CD4-positive, alpha-beta memory T cell (primary cell): ENCODE measurements around the gene OR2J2. TPM values are rescaled to one million over a fixed set of nuclear protein-coding genes. Genes with fewer than 3 reads are reported as not detected.
"Not testable (repeated sequence)": the region's sequence is repeated elsewhere in the genome, so short reads cannot be mapped to it uniquely, and the experiment has no call there.

Source experiments
- CTCF ChIA-PET: fragments of 350-600 bp; sonication (Branson Sonifier 250); formaldehyde crosslinking; loops from one replicate; lab custom pipeline; 2021; ENCODE audit warnings: inconsistent platforms; ENCODE audit not compliant: partially characterized antibody; lab: Charles Lee
- POLR2A ChIA-PET: fragments of 350-600 bp; sonication (Branson Sonifier 250); formaldehyde crosslinking; loops from one replicate; lab custom pipeline; 2021; ENCODE audit not compliant: partially characterized antibody; lab: Charles Lee
- DNase-seq, 5 donors: peaks; one replicate each; pipeline versions ENCODE4 v3.0.0 to v3.0.0-alpha.2; 2020 to 2022; ENCODE audit warnings: mixed read lengths in 1 of 5
- H3K27ac ChIP-seq: one replicate; pipeline ENCODE4 v1.7.0; 2013; ENCODE audit warnings: low read depth, low read length
- H3K27me3 ChIP-seq: 2 replicates; pipeline ENCODE4 v1.7.0; 2013; ENCODE audit warnings: mild to moderate bottlenecking, low read length, moderate library complexity; ENCODE audit not compliant: insufficient read depth
- H3K36me3 ChIP-seq: 2 replicates; pipeline ENCODE4 v1.7.0; 2013; ENCODE audit warnings: mild to moderate bottlenecking, low read length, moderate library complexity; ENCODE audit not compliant: insufficient read depth
- H3K4me1 ChIP-seq: 2 replicates; pipeline ENCODE4 v1.7.0; 2013; ENCODE audit warnings: mild to moderate bottlenecking, low read length, moderate library complexity; ENCODE audit not compliant: insufficient read depth
- H3K4me3 ChIP-seq, 2 donors: one replicate each; pipeline ENCODE4 v1.7.0; 2013; ENCODE audit warnings: low read length in 2 of 2, mild to moderate bottlenecking in 1 of 2
- H3K9me3 ChIP-seq, 2 donors: one replicate each; pipeline ENCODE4 v1.7.0; 2013; ENCODE audit warnings: low read length in 2 of 2, control low read depth in 1 of 2; ENCODE audit not compliant: control insufficient read depth in 1 of 2
- H3K27ac Mint-ChIP-seq, 7 donors: one replicate each; pipeline ENCODE4 v1.8.0; 2020 to 2021; ENCODE audit warnings: mixed read lengths in 7 of 7, mild to moderate bottlenecking in 6 of 7, inconsistent platforms in 3 of 7, moderate library complexity in 3 of 7
- H3K27me3 Mint-ChIP-seq, 2 donors: one replicate each; pipeline ENCODE4 v1.8.0; 2020 to 2021; ENCODE audit warnings: mixed read lengths in 2 of 2
- H3K36me3 Mint-ChIP-seq, 2 donors: one replicate each; pipeline ENCODE4 v1.8.0; 2020 to 2021; ENCODE audit warnings: mixed read lengths in 2 of 2, inconsistent platforms in 1 of 2, mild to moderate bottlenecking in 1 of 2
- H3K4me1 Mint-ChIP-seq, 4 donors: one replicate each; pipeline ENCODE4 v1.8.0; 2020 to 2021; ENCODE audit warnings: mixed read lengths in 4 of 4, mild to moderate bottlenecking in 1 of 4
- H3K4me3 Mint-ChIP-seq, 8 donors: one replicate each; pipeline ENCODE4 v1.8.0; 2020 to 2021; ENCODE audit warnings: mixed read lengths in 8 of 8, mild to moderate bottlenecking in 7 of 8, moderate library complexity in 6 of 8, inconsistent platforms in 3 of 8
- H3K9me3 Mint-ChIP-seq, 8 donors: one replicate each; pipeline ENCODE4 v1.8.0; 2020 to 2021; ENCODE audit warnings: mixed read lengths in 8 of 8, mild to moderate bottlenecking in 5 of 8, inconsistent platforms in 3 of 8, moderate library complexity in 1 of 8
- intact Hi-C: fragments of 100-400 bp; cut with micrococcal nuclease; formaldehyde crosslinking; loops from one replicate; pipeline ENCODE4 v1.15.1; 2023
- polyA plus RNA-seq, 2 donors: library from polyadenylated mRNA; unstranded; fragments of 300-500 nt; fragmentation: Illumina TruSeq; gene quantifications; one replicate each; pipeline ENCODE4 v1.2.3, GENCODE V29; 2021
- total RNA-seq, 2 experiments: library from RNA; stranded (reverse); gene quantifications; one replicate each; pipeline ENCODE4 v1.2.3, GENCODE V29; 2021

OR2J2 gene
- not detected for total RNA-seq
- not detected for polyA plus RNA-seq

- H3K27ac ChIP-seq, DNase-seq, H3K4me3 ChIP-seq, H3K4me1 ChIP-seq, H3K27ac Mint-ChIP-seq, H3K27me3 ChIP-seq, H3K9me3 ChIP-seq, intact Hi-C loops, H3K9me3 Mint-ChIP-seq, POLR2A ChIA-PET, CTCF ChIA-PET, H3K36me3 ChIP-seq, H3K4me3 Mint-ChIP-seq, H3K4me1 Mint-ChIP-seq, H3K36me3 Mint-ChIP-seq, H3K27me3 Mint-ChIP-seq: not testable (repeated sequence)
Observed at GRCh38 chr6:29170607-29171006, at the start of gene OR2J2. TSS of gene OR2J2 (plus strand) at chr6:29170907. CDS start at chr6:29173636, 2,729 bp downstream.

- no peaks in the 10 kb centered on the region for H3K27me3 ChIP-seq
- no peak overlapping the region for H3K4me3 ChIP-seq
- H3K36me3 ChIP-seq, result no peaks in the 10 kb centered on the region
- Mint-ChIP-seq H3K4me1 (no peaks in the 10 kb centered on the region), H3K4me3 (no peak overlapping the region), H3K27ac (no peak overlapping the region), H3K27me3 (peaks cover 15 to 20% of the 10 kb centered on the region in 2 donors), H3K36me3 (no peaks in the 10 kb centered on the region), H3K9me3 (no peaks in the 10 kb centered on the region)
- H3K4me1 ChIP-seq, result no peaks in the 10 kb centered on the region
- no peak overlapping the region for H3K27ac ChIP-seq
- no peaks in the 10 kb centered on the region for H3K9me3 ChIP-seq
- POLR2A ChIA-PET, result no interaction called here
- intact Hi-C loops, result no loop called here
- peak in 1 of 5 donors; percentile 28 for DNase-seq
- CTCF ChIA-PET, result no interaction called here
Observed at GRCh38 chr6:29129326-29130012, 41.2 kb upstream of the OR2J2 start.

- ChIA-PET POLR2A (no interaction called here), CTCF (no interaction called here)
- Mint-ChIP-seq H3K4me3 (no peak overlapping the region), H3K9me3 (no peaks in the 10 kb centered on the region), H3K4me1 (no peaks in the 10 kb centered on the region), H3K27me3 (peaks cover 20 to 21% of the 10 kb centered on the region in 2 donors), H3K36me3 (no peaks in the 10 kb centered on the region), H3K27ac (no peak overlapping the region)
- DNase-seq, result no peak
- intact Hi-C loops, result no loop called here
- Histone ChIP-seq H3K4me1 (no peaks in the 10 kb centered on the region), H3K9me3 (no peaks in the 10 kb centered on the region), H3K4me3 (no peak overlapping the region), H3K27ac (no peak overlapping the region), H3K27me3 (no peaks in the 10 kb centered on the region), H3K36me3 (no peaks in the 10 kb centered on the region)
Observed at GRCh38 chr6:29130644-29131043, 40.1 kb upstream of the OR2J2 start.

GRCh38 chr6:29131691-29132090 is 39.0 kb upstream of the OR2J2 start:
- H3K4me3 ChIP-seq, result no peak overlapping the region
- no peak overlapping the region for H3K27ac ChIP-seq
- ChIA-PET POLR2A (no interaction called here), CTCF (no interaction called here)
- no peak for DNase-seq
- Mint-ChIP-seq H3K4me1 (no peaks in the 10 kb centered on the region), H3K4me3 (no peak overlapping the region), H3K27ac (no peak overlapping the region), H3K36me3 (no peaks in the 10 kb centered on the region), H3K9me3 (no peaks in the 10 kb centered on the region), H3K27me3 (peaks cover 17 to 21% of the 10 kb centered on the region in 2 donors)
- no peaks in the 10 kb centered on the region for H3K4me1 ChIP-seq
- H3K9me3 ChIP-seq, result no peaks in the 10 kb centered on the region
- H3K27me3 ChIP-seq, result no peaks in the 10 kb centered on the region
- no peaks in the 10 kb centered on the region for H3K36me3 ChIP-seq
- intact Hi-C loops, result no loop called here

- Mint-ChIP-seq H3K36me3 (no peaks in the 10 kb centered on the region), H3K27me3 (peaks cover 14 to 22% of the 10 kb centered on the region in 2 donors), H3K27ac (no peak overlapping the region), H3K4me1 (no peaks in the 10 kb centered on the region), H3K4me3 (no peak overlapping the region), H3K9me3 (peaks cover 0 to 6% (median under 1%) of the 10 kb centered on the region in 8 donors)
- H3K4me1 ChIP-seq, result no peaks in the 10 kb centered on the region
- POLR2A ChIA-PET, result no interaction called here
- H3K36me3 ChIP-seq, result no peaks in the 10 kb centered on the region
- H3K9me3 ChIP-seq, result no peaks in the 10 kb centered on the region
- H3K27ac ChIP-seq, result no peak overlapping the region
- no peak for DNase-seq
- no peak overlapping the region for H3K4me3 ChIP-seq
- H3K27me3 ChIP-seq, result no peaks in the 10 kb centered on the region
- CTCF ChIA-PET, result no interaction called here
- intact Hi-C loops, result no loop called here
Observed at GRCh38 chr6:29137724-29138123, 33.0 kb upstream of the OR2J2 start.

- intact Hi-C loops, result no loop called here
- H3K9me3 Mint-ChIP-seq, result peaks cover 0 to 15% (median 9%) of the 10 kb centered on the region in 8 donors
- POLR2A ChIA-PET, result no interaction called here
Observed at GRCh38 chr6:29141606-29142005, 29.1 kb upstream of the OR2J2 start.

GRCh38 chr6:29142309-29142708 is 28.4 kb upstream of the OR2J2 start:
- no peak overlapping the region for H3K27ac Mint-ChIP-seq
- no peak for DNase-seq
- Histone ChIP-seq H3K4me1 (no peaks in the 10 kb centered on the region), H3K27me3 (no peaks in the 10 kb centered on the region), H3K4me3 (no peak overlapping the region), H3K9me3 (no peaks in the 10 kb centered on the region), H3K36me3 (no peaks in the 10 kb centered on the region), H3K27ac (no peak overlapping the region)
- ChIA-PET CTCF (no interaction called here), POLR2A (no interaction called here)
- H3K9me3 Mint-ChIP-seq, result peaks cover 0 to 15% (median 9%) of the 10 kb centered on the region in 8 donors
- intact Hi-C loops, result no loop called here
- peaks cover 9 to 17% of the 10 kb centered on the region in 2 donors for H3K27me3 Mint-ChIP-seq
- no peaks in the 10 kb centered on the region for H3K4me1 Mint-ChIP-seq
- H3K4me3 Mint-ChIP-seq, result no peak overlapping the region
- H3K36me3 Mint-ChIP-seq, result no peaks in the 10 kb centered on the region

More at GRCh38 chr6:29141606-29142005, 29.1 kb upstream of the OR2J2 start:
- Histone ChIP-seq H3K4me1 (no peaks in the 10 kb centered on the region), H3K9me3 (no peaks in the 10 kb centered on the region), H3K4me3 (no peak overlapping the region), H3K27me3 (no peaks in the 10 kb centered on the region), H3K36me3 (no peaks in the 10 kb centered on the region), H3K27ac (no peak overlapping the region)
- H3K27me3 Mint-ChIP-seq, result peaks cover 8 to 17% of the 10 kb centered on the region in 2 donors
- H3K36me3 Mint-ChIP-seq, result no peaks in the 10 kb centered on the region
- DNase-seq, result no peak
- H3K4me3 Mint-ChIP-seq, result no peak overlapping the region
- no peaks in the 10 kb centered on the region for H3K4me1 Mint-ChIP-seq
- CTCF ChIA-PET, result no interaction called here
- H3K27ac Mint-ChIP-seq, result no peak overlapping the region
